ENCODE data around the gene SOCS1. TPM values are rescaled to one million over a fixed set of nuclear protein-coding genes. Genes with fewer than 3 reads are reported as not detected.
"Not testable (repeated sequence)": the region's sequence is repeated elsewhere in the genome, so short reads cannot be mapped to it uniquely, and the experiment has no call there.

SOCS1 gene
- total RNA-seq, 1 donor from 2014 or later: 76.2 TPM

DNA sequence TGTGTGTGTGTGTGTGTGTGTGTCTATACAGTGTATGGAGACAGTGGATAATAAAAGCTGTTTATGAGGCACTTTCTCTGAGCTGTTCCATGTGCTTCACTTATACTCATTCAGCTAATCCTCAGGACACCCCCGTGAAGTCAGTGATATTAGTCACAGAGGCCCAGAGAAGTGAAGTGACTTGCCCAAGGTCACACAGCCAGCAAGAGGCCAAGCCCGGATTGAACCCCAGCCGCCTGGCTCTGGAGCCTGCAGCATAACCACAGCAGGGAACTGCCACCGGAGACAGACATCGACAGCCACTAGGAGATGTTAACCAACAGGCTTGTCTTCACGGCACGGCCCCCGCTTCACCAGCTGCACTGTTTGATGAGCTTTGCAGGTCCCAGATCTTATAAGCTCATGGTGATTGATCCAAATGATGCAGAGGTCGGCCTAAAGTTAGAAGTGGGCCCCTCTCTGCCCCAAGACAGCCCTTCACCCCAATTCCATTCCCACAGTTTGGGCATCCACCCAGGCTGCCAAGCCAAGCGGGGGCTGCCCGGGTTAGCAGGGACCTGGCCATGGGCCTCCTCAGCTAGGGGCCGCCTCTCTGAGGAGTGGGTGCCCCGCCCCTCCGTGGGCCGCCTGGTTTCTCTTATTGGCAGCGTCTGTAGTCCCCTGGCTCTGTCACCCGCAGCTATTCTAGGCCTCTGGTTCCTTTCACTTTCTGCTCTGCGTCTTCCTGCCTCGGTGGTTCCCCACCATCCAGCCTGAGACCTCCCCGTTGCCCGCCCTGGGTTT is 30.9 kb downstream of the SOCS1 start:
- intact Hi-C loops (cut with micrococcal nuclease): loop anchor here (1.0 to 2.0 kb wide), 7 partner anchors 8 to 146 kb away; no protein-coding TSS in a partner anchor
- ChIA-PET CTCF (interaction anchor here (0.6 to 2.1 kb wide), 7 partner anchors 13 to 147 kb away, joined by 3 to 21 read pairs (median 3); partner anchors contain the start of gene SOCS1), POLR2A (interaction anchor here (0.6 to 4.2 kb wide), 33 partner anchors 8 to 924 kb away, joined by 3 to 79 read pairs (median 7); partner anchors contain the start of gene SOCS1)
- Mint-ChIP-seq H3K4me3 (peak overlapping the region; percentile 69), H3K27me3 (no peaks in the 10 kb centered on the region), H3K4me1 (peaks cover 39% of the 10 kb centered on the region), H3K36me3 (ENCODE audit: low read depth) (no peaks in the 10 kb centered on the region), H3K9me3 (no peaks in the 10 kb centered on the region), H3K27ac (peak overlapping the region; percentile 83)
- no peak for TF ChIP-seq CTCF (IDR thresholded peaks at IDR 0.05)
- DNase-seq (peak; percentile 65), ATAC-seq (ENCODE audit: low read depth) (peak; percentile 91)

DNA sequence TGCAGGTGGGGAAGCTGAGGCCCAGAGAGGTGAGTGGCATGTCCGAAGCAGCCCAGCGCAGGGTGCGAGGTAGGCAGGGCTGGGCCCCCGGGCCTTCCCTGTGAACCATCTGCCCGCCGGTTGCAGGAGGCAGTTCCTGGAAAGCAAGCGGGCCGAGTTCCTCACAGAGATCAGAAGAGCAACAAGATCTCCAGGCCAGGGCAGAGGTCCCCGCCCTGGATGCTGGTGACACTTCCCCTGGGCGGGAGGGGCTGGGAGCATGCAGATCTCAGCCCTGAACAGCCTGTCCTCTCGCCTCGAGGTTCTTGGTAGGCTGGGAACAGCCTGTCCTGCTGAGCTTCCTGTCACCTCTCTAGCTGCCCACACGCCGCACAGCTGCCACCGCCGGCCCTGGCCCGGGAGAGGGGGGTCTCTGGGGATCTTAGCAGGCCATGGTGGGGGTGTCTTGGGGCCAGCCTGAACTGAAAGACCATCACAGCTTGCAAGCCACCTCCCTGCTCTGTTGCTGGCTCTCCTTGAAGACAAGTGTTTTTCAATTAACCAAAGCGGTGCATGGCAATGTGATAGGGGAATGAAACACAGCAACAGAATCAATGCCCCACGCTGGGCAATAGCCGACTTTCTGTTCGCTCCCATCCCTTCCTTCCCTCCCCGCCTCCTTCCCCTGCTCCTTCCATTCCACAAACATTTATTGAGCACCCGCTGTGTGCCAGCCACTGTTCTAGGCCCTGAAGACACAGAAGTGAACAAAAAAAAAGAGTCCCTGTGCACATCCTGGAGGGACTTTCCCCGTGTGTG is 31.7 kb downstream of the SOCS1 start:
- H3K4me1 Mint-ChIP-seq: peaks cover 37% of the 10 kb centered on the region

GRCh38 chr16:11220507-11220906 is 35.5 kb downstream of the SOCS1 start:
- CTCF ChIA-PET; ATAC-seq (ENCODE audit: low read depth); DNase-seq; H3K27me3 Mint-ChIP-seq; H3K36me3 Mint-ChIP-seq (ENCODE audit: low read depth); H3K27ac Mint-ChIP-seq; H3K4me3 Mint-ChIP-seq; intact Hi-C loops (cut with micrococcal nuclease); H3K9me3 Mint-ChIP-seq: not testable (repeated sequence)
- H3K4me1 Mint-ChIP-seq: peaks cover 29% of the 10 kb centered on the region
- POLR2A ChIA-PET: interaction anchor here (0.6 kb wide), 1 partner anchor 99 kb away, joined by 9 read pairs; no protein-coding TSS in a partner anchor

More for the DNA sequence above, 31.7 kb downstream of the SOCS1 start:
- DNase-seq: peak; percentile 34
- ATAC-seq (ENCODE audit: low read depth): peak; percentile 31
- ChIA-PET CTCF (interaction anchor here (0.6 to 2.1 kb wide), 6 partner anchors 12 to 147 kb away, joined by 3 to 21 read pairs (median 3); partner anchors contain the start of gene SOCS1), POLR2A (interaction anchor here (0.6 to 4.2 kb wide), 35 partner anchors 9 to 923 kb away, joined by 3 to 79 read pairs (median 6); partner anchors contain the start of gene SOCS1)
- peak overlapping the region; percentile 69 for H3K4me3 Mint-ChIP-seq
- intact Hi-C loops (cut with micrococcal nuclease): loop anchor here (2.0 kb wide), 1 partner anchor 21 kb away; no protein-coding TSS in a partner anchor
- H3K36me3 Mint-ChIP-seq (ENCODE audit: low read depth): no peaks in the 10 kb centered on the region
- peak overlapping the region; percentile 83 for H3K27ac Mint-ChIP-seq
- no peaks in the 10 kb centered on the region for H3K27me3 Mint-ChIP-seq
- no peaks in the 10 kb centered on the region for H3K9me3 Mint-ChIP-seq
- no peak for TF ChIP-seq CTCF (IDR thresholded peaks at IDR 0.05)

GRCh38 chr16:11219178-11219577 is 36.8 kb downstream of the SOCS1 start:
- POLR2A ChIA-PET: interaction anchor here (1.3 to 1.6 kb wide), 2 partner anchors 10 to 12 kb away, joined by 3 to 6 read pairs; no protein-coding TSS in a partner anchor
- H3K27ac Mint-ChIP-seq: no peak overlapping the region

More at GRCh38 chr16:11219178-11219577, 36.8 kb downstream of the SOCS1 start:
- no peaks in the 10 kb centered on the region for H3K36me3 Mint-ChIP-seq (ENCODE audit: low read depth)
- peaks cover 16% of the 10 kb centered on the region for H3K4me1 Mint-ChIP-seq
- TF ChIP-seq CTCF (IDR thresholded peaks at IDR 0.05): no peak
- H3K9me3 Mint-ChIP-seq: peaks cover 9% of the 10 kb centered on the region
- H3K4me3 Mint-ChIP-seq: no peak overlapping the region
- intact Hi-C loops (cut with micrococcal nuclease): no loop called here
- ATAC-seq (ENCODE audit: low read depth): no peak
- no peaks in the 10 kb centered on the region for H3K27me3 Mint-ChIP-seq
- DNase-seq: no peak
- CTCF ChIA-PET: interaction anchor here (1.3 to 1.8 kb wide), 2 partner anchors 11 to 36 kb away, joined by 4 to 7 read pairs; partner anchors contain the start of gene SOCS1

Measured in activated B cell treated with CpG ODN at 0.5 μM for 24 hours (primary cell).